ENCODE measurements around the gene PPFIA4.

The PPFIA4 gene

GRCh38 chr1:203091761-203092330 lies 65.6 kb downstream of the PPFIA4 start:
- no peak for DNase-seq (ENCODE audit: insufficient read length, low spot score)
- TF ChIP-seq POLR2AphosphoS5 (IDR thresholded peaks at IDR 0.05; ENCODE audit: low read depth, low read length) (no peak), SPI1 (IDR thresholded peaks at IDR 0.05; ENCODE audit: low read depth, low read length) (no peak), PAX5 (IDR thresholded peaks at IDR 0.05; ENCODE audit: insufficient read depth, low read length, severe bottlenecking) (no peak), POU2F2 (IDR thresholded peaks at IDR 0.05; ENCODE audit: low read depth, low read length) (no peak), POLR2A (IDR thresholded peaks at IDR 0.05; ENCODE audit: low read depth, low read length) (no peak), TAF1 (IDR thresholded peaks at IDR 0.05; ENCODE audit: low read depth, low read length) (no peak)
- no peak for FAIRE-seq

- DNase-seq (ENCODE audit: insufficient read length, low spot score): no peak
- TF ChIP-seq SPI1 (IDR thresholded peaks at IDR 0.05; ENCODE audit: low read depth, low read length) (no peak), POLR2AphosphoS5 (IDR thresholded peaks at IDR 0.05; ENCODE audit: low read depth, low read length) (no peak), POLR2A (IDR thresholded peaks at IDR 0.05; ENCODE audit: low read depth, low read length) (no peak), TAF1 (IDR thresholded peaks at IDR 0.05; ENCODE audit: low read depth, low read length) (no peak), PAX5 (IDR thresholded peaks at IDR 0.05; ENCODE audit: insufficient read depth, low read length, severe bottlenecking) (no peak), POU2F2 (IDR thresholded peaks at IDR 0.05; ENCODE audit: low read depth, low read length) (no peak)
- FAIRE-seq: no peak
These were observed 67.6 kb downstream of the PPFIA4 start for GRCh38 chr1:203093754-203094410.

GRCh38 chr1:203095061-203095690 lies 68.9 kb downstream of the PPFIA4 start:
- FAIRE-seq (no peak), DNase-seq (ENCODE audit: insufficient read length, low spot score) (no peak)
- TF ChIP-seq PAX5 (IDR thresholded peaks at IDR 0.05; ENCODE audit: insufficient read depth, low read length, severe bottlenecking): no peak
- no peak for TF ChIP-seq TAF1 (IDR thresholded peaks at IDR 0.05; ENCODE audit: low read depth, low read length)
- TF ChIP-seq POLR2AphosphoS5 (IDR thresholded peaks at IDR 0.05; ENCODE audit: low read depth, low read length): no peak
- TF ChIP-seq POU2F2 (IDR thresholded peaks at IDR 0.05; ENCODE audit: low read depth, low read length): no peak
- no peak for TF ChIP-seq SPI1 (IDR thresholded peaks at IDR 0.05; ENCODE audit: low read depth, low read length)

GRCh38 chr1:203096566-203096965 lies 70.3 kb downstream of the PPFIA4 start:
- TF ChIP-seq POU2F2 (IDR thresholded peaks at IDR 0.05; ENCODE audit: low read depth, low read length) (no peak), POLR2A (IDR thresholded peaks at IDR 0.05; ENCODE audit: low read depth, low read length) (no peak), TAF1 (IDR thresholded peaks at IDR 0.05; ENCODE audit: low read depth, low read length) (no peak), SPI1 (IDR thresholded peaks at IDR 0.05; ENCODE audit: low read depth, low read length) (no peak), PAX5 (IDR thresholded peaks at IDR 0.05; ENCODE audit: insufficient read depth, low read length, severe bottlenecking) (no peak), POLR2AphosphoS5 (IDR thresholded peaks at IDR 0.05; ENCODE audit: low read depth, low read length) (no peak)
- DNase-seq (ENCODE audit: insufficient read length, low spot score) (no peak), FAIRE-seq (no peak)

- TF ChIP-seq POU2F2 (IDR thresholded peaks at IDR 0.05; ENCODE audit: low read depth, low read length) (no peak), TAF1 (IDR thresholded peaks at IDR 0.05; ENCODE audit: low read depth, low read length) (no peak), POLR2A (IDR thresholded peaks at IDR 0.05; ENCODE audit: low read depth, low read length) (no peak), SPI1 (IDR thresholded peaks at IDR 0.05; ENCODE audit: low read depth, low read length) (no peak), PAX5 (IDR thresholded peaks at IDR 0.05; ENCODE audit: insufficient read depth, low read length, severe bottlenecking) (no peak), POLR2AphosphoS5 (IDR thresholded peaks at IDR 0.05; ENCODE audit: low read depth, low read length) (no peak)
- DNase-seq (ENCODE audit: insufficient read length, low spot score): no peak
- no peak for FAIRE-seq
These were observed 70.7 kb downstream of the PPFIA4 start for GRCh38 chr1:203097001-203097400.

- no peak for DNase-seq (ENCODE audit: insufficient read length, low spot score)
- TF ChIP-seq POLR2A (IDR thresholded peaks at IDR 0.05; ENCODE audit: low read depth, low read length) (no peak), TAF1 (IDR thresholded peaks at IDR 0.05; ENCODE audit: low read depth, low read length) (no peak)
- no peak for FAIRE-seq
These were observed 72.2 kb downstream of the PPFIA4 start for GRCh38 chr1:203098445-203098844.

GRCh38 chr1:203098914-203099520 lies 72.7 kb downstream of the PPFIA4 start:
- DNase-seq (ENCODE audit: insufficient read length, low spot score): no peak
- FAIRE-seq: no peak
- TF ChIP-seq POLR2AphosphoS5 (IDR thresholded peaks at IDR 0.05; ENCODE audit: low read depth, low read length) (no peak), POU2F2 (IDR thresholded peaks at IDR 0.05; ENCODE audit: low read depth, low read length) (no peak)

- DNase-seq (ENCODE audit: insufficient read length, low spot score): no peak
- TF ChIP-seq SPI1 (IDR thresholded peaks at IDR 0.05; ENCODE audit: low read depth, low read length): no peak
- no peak for TF ChIP-seq PAX5 (IDR thresholded peaks at IDR 0.05; ENCODE audit: insufficient read depth, low read length, severe bottlenecking)
- no peak for TF ChIP-seq POLR2AphosphoS5 (IDR thresholded peaks at IDR 0.05; ENCODE audit: low read depth, low read length)
- no peak for TF ChIP-seq POLR2A (IDR thresholded peaks at IDR 0.05; ENCODE audit: low read depth, low read length)
- TF ChIP-seq POU2F2 (IDR thresholded peaks at IDR 0.05; ENCODE audit: low read depth, low read length): no peak
- no peak for TF ChIP-seq TAF1 (IDR thresholded peaks at IDR 0.05; ENCODE audit: low read depth, low read length)
These were observed 73.7 kb downstream of the PPFIA4 start for GRCh38 chr1:203099805-203100515.

GRCh38 chr1:203100516-203100869 lies 74.2 kb downstream of the PPFIA4 start:
- FAIRE-seq (no peak), DNase-seq (ENCODE audit: insufficient read length, low spot score) (no peak)
- TF ChIP-seq POLR2AphosphoS5 (IDR thresholded peaks at IDR 0.05; ENCODE audit: low read depth, low read length): no peak
- no peak for TF ChIP-seq SPI1 (IDR thresholded peaks at IDR 0.05; ENCODE audit: low read depth, low read length)
- no peak for TF ChIP-seq POU2F2 (IDR thresholded peaks at IDR 0.05; ENCODE audit: low read depth, low read length)
- TF ChIP-seq POLR2A (IDR thresholded peaks at IDR 0.05; ENCODE audit: low read depth, low read length): no peak
- no peak for TF ChIP-seq TAF1 (IDR thresholded peaks at IDR 0.05; ENCODE audit: low read depth, low read length)
- no peak for TF ChIP-seq PAX5 (IDR thresholded peaks at IDR 0.05; ENCODE audit: insufficient read depth, low read length, severe bottlenecking)

More at GRCh38 chr1:203099805-203100515, 73.7 kb downstream of the PPFIA4 start:
- FAIRE-seq: no peak
